GM18505 (cell line): Measurements from ENCODE around the gene BHLHE23.
"Not testable (repeated sequence)": the region's sequence is repeated elsewhere in the genome, so short reads cannot be mapped to it uniquely, and the experiment has no call there.

Experiments used
- ATAC-seq: cut with Tn5 transposase; IDR thresholded peaks from one replicate; pipeline ENCODE4 v1.9.1; 2021; ENCODE audit not compliant: unreplicated experiment
- POLR2A ChIP-seq: IDR thresholded peaks from 4 replicates; pipeline ENCODE4 v1.6.1; 2011; ENCODE audit warnings: borderline replicate concordance; ENCODE audit not compliant: insufficient read depth, insufficient read length; ENCODE audit errors: extremely low read depth

Gene BHLHE23

DNA sequence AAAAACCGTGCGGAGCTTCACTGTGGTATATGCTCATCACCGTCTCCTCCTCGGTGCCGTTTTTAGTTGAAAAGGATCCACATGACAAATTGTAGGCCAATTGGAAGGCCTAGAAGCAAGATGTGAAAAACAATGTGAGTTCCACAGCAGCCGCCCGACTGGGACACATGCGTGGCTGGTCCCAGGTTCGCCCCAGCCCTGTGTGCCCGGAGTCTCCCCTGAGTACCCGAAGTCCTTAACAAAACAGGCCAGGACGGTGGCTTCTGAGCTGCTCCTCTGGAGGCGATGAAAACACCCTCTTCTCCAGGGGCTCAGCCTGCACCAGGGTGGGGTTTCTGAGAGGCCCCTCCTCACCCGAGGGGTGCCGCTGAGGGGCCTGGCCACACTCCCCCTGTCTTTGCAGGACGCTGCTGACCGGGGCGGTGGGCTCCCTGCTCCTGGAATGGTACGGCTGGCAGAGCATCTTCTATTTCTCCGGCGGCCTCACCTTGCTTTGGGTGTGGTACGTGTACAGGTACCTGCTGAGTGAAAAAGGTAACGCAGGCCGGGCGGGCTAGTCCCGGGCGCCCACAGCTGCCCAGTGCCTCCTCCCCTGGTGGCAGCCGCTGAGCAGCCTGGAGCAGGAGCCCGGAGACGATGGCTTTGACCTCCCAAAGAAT, 44.4 kb downstream of the BHLHE23 start:
- no peak for ATAC-seq
- no peak for TF ChIP-seq POLR2A

DNA sequence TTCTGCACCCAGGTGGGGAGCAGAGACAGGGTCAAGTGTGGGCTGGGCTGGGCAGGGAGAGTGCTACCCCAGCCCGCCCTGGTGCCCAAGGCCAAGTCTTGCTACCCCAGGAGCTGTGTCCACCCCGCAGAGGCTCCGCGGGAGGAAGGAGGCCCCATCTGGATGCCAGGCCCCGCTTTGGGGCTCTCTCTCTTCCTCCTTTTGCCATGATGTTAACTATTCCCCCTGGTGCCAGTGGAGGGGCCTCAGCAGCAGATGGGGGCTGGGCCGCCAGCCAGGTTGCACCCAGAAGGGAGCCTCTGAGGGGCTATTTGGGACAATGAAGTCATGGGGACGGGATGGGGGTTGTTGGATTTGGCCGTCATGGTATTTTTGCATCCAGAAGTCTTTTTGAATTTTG, 45.0 kb downstream of the BHLHE23 start:
- ATAC-seq = no peak
- no peak for TF ChIP-seq POLR2A

DNA sequence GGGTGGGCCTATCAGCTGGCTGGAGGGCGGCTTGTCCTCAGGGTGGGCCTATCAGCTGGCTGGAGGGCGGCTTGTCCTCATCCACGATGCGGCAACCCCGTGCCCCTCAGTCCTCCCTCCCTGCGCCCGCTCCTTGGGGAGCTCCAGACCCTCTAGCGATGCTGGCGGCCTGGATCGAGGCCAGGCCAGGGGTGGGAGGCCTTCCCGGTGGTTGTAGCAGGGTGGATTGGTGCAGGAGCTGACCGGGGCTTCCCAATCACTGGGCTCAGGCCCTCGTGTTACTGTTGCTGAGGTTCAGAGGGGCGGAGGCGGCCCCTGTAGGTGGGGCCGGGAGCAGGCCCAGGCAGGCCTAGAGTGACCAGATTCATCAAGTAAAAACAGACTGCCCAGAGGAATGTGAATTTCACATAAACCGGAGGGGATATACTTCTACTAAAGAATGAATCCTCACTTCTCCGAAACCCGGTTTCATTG, 45.4 kb downstream of the BHLHE23 start:
- no peak for TF ChIP-seq POLR2A
- ATAC-seq = no peak

DNA sequence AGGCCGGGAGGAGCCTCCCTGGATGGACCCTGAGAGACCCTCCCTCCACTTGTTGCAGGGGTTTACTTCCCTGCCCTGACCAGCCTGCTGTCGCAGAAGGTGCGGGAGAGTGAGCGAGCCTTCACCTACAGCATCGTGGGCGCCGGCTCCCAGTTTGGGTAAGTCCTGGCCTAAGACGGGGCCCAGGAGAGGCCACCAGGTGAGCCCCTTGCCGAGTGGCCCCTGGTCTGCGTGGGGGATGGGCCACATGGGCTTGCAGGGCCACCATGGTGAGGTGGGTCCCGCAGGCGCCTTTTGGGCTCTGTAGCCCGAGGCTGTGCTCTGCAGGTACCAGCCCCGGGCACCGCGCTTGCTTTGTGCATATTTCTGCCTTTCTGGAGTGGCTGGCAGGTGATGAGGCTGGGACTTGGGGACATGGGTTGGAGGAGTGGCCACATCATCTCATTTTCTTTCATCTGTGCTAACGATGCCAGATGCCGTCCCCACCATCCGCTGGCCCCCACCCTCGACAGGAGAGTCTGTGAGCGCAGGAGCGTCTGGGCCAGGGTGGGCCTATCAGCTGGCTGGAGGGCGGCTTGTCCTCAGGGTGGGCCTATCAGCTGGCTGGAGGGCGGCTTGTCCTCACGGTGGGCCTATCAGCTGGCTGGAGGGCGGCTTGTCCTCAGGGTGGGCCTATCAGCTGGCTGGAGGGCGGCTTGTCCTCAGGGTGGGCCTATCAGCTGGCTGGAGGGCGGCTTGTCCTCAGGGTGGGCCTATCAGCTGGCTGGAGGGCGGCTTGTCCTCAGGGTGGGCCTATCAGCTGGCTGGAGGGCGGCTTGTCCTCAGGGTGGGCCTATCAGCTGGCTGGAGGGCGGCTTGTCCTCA, 46.1 kb downstream of the BHLHE23 start:
- not testable (repeated sequence) for ATAC-seq

DNA sequence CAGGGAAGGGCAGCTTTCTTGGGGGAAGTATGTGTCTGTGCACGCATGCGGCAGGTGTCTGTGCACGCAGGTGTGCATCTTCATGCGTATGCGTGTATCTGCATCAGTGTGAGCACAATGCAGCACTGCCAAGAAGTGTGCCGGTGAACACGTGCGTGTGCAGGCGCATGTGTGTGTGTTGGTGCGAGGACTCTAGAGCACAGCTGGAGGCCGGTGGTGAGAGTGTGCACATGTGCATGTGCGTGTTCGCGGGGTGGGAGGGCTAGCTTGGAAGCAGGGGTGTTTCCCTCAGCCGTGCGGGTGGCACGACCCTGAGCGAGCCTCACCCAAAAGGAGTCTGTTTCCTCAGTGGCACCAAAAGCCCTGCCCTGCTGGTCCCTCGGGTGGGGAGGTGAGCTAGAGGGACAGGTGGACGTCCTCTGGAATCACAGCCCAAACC, 46.7 kb downstream of the BHLHE23 start:
- no peak for ATAC-seq
- TF ChIP-seq POLR2A = no peak

DNA sequence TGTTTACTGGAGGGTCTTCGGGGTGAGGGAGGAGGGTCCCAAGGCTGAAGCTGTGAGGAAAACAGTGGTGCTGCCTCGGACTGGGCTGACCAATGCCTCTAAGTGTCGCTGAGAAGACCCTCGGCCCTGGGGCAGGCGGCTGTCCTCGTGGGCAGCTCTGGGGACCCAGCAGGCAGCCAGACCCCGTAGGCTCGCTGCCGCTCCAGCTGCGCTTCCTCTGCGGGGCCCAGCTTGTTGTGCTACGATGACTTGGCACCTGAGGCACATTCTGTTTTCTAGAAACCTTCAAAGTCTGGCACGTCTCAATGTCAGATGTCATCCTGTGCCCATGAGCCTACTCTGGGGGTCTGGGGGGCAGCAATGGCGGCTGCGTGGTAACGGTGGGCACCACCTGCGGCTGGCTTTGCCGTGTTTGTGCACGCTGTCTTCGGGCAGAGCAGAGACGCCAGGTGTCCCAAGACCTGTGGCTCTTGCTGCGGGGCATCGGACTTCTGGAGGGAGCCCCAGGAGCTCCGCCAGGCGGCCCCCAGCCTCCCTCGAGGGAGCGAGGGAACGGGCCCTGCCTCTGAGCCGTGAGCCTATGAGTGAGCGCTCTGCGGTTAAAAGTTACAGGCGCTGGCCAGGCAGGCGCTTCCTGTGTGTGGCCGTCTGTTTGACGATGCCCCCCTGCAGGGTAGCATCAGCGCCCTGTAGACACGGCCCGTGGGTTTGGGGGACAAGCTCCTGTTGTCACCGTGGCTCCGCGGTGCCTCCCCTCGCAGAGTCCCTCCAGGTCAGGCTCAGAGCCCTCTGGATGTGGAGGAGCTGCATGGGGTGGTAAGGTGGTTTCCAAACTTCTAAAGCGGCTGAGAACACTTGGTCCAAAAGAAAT, 47.4 kb downstream of the BHLHE23 start:
- no peak for TF ChIP-seq POLR2A

DNA sequence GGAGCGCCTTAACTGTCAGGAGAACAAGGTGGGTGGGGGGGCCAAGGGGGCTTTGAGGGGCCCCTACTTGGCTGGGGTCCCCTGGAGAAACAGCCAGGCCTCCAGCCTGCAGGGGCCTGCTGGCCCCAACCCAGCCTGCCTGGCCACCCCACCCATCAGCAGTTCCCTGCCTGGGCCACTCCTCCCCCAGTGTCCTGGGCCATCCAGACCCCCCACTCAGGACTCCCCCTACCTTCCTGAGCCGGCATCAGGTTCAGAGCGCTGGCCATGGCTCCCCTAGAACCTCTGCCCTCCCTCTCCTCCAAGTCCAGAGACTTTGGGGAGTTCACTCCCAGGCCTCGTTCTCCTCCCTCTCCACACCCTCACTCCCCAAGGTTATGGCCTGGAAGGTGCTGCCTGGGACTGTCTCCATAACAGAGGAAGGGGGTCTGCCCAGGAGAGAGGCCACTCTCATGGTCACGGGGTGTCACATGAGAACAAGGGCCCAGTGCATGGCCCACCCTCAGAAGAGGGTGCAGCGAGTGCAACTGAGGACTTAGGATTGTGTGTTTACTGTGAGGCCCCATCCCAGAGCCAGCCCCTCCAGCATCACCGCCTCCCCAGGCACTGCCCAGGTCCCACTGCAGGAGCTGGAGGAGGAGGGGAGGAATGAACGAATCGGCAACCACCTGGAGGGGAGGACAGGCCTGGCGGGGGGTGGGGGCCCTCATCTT, 48.2 kb downstream of the BHLHE23 start:
- no peak for TF ChIP-seq POLR2A
- no peak for ATAC-seq

More for the DNA sequence above, 47.4 kb downstream of the BHLHE23 start:
- ATAC-seq = no peak

DNA sequence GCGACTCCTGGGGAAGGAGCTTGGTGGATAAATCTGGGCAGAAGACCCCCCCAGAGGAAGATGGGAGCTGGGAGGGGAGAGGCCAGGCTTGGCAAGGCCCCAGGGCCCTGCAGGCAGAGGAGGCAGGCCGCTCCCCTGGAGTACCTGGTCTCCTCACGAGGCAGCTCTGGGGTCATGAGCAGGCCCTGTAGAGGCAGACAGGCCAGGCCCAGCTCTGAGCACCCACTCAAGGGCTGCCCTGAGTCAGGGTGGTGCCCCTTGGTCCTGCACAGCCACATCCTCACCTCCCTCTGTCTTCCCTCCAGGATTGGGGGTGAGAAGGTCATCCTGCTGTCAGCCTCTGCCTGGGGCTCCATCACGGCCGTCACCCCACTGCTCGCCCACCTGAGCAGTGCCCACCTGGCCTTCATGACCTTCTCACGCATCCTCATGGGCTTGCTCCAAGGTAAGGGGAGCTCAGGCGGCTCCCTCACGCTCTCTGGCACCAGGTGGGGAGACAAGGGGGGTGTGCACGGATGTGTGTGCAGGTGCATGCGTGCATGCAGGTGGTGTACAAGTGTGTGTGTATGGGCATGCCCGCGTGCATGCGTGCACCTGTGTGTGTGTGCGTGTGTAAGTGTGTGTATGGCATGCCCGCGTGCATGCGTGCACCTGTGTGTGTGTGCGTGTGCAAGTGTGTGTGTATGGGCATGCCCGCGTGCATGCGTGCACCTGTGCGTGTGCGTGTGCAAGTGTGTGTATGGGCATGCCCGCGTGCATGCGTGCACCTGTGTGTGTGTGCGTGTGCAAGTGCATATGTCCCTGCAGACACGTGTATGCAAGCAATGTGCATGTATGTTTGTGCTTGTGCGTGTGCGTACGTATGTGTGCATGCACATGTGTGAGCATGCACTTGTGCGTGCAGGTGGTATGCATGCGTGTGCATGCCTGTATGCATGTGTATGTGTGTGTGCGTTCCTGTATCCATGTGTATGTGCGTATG, 49.3 kb downstream of the BHLHE23 start:
- no peak for TF ChIP-seq POLR2A
- ATAC-seq = no peak

DNA sequence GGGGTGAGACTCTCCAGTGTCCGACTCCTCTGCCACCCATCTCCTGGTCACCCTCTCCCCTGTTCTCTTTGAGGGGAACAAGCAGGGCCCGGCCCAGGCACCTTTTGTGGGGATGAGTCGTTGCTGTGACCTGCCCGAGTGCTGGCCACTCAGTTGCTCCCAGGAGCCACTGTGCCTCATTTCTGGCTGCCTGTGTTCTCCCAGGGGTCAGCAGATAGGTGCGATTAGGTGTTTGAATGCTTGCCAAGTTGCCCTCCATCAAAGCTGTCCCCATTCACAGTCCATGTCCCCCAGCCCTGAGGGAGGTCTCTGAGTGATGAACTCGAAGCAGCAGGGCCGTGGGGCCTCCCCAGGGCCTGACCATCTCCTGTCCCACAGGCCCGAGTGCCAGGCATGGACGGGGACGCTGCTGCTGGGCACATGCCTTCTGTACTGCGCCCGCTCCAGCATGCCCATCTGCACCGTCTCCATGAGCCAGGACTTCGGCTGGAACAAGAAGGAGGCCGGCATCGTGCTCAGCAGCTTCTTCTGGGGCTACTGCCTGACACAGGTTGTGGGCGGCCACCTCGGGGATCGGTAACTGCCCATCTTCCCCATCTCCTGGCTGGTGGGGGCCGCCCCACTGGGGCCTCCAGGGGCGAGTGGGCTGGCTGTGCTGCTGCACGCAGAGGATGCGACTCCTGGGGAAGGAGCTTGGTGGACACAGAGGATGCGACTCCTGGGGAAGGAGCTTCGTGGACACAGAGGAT, 50.2 kb downstream of the BHLHE23 start:
- no peak for ATAC-seq

More for the DNA sequence above, 50.2 kb downstream of the BHLHE23 start:
- TF ChIP-seq POLR2A = no peak
